Activated CD4-positive, CD25-positive, alpha-beta regulatory T cell treated with anti-CD3 and anti-CD28 coated beads, Interleukin-2, amount 50 U/mL, for 16 hours (primary cell): ENCODE results near the gene DACT1.
"Not testable (repeated sequence)": the region's sequence is repeated elsewhere in the genome, so short reads cannot be mapped to it uniquely, and the experiment has no call there.

Experiments
- DNase-seq: peaks from one replicate; pipeline ENCODE4 v3.0.0-alpha.2; 2020; ENCODE audit warnings: low read depth, low spot score

Gene DACT1, protein sequence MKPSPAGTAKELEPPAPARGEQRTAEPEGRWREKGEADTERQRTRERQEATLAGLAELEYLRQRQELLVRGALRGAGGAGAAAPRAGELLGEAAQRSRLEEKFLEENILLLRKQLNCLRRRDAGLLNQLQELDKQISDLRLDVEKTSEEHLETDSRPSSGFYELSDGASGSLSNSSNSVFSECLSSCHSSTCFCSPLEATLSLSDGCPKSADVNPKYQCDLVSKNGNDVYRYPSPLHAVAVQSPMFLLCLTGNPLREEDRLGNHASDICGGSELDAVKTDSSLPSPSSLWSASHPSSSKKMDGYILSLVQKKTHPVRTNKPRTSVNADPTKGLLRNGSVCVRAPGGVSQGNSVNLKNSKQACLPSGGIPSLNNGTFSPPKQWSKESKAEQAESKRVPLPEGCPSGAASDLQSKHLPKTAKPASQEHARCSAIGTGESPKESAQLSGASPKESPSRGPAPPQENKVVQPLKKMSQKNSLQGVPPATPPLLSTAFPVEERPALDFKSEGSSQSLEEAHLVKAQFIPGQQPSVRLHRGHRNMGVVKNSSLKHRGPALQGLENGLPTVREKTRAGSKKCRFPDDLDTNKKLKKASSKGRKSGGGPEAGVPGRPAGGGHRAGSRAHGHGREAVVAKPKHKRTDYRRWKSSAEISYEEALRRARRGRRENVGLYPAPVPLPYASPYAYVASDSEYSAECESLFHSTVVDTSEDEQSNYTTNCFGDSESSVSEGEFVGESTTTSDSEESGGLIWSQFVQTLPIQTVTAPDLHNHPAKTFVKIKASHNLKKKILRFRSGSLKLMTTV

DNA sequence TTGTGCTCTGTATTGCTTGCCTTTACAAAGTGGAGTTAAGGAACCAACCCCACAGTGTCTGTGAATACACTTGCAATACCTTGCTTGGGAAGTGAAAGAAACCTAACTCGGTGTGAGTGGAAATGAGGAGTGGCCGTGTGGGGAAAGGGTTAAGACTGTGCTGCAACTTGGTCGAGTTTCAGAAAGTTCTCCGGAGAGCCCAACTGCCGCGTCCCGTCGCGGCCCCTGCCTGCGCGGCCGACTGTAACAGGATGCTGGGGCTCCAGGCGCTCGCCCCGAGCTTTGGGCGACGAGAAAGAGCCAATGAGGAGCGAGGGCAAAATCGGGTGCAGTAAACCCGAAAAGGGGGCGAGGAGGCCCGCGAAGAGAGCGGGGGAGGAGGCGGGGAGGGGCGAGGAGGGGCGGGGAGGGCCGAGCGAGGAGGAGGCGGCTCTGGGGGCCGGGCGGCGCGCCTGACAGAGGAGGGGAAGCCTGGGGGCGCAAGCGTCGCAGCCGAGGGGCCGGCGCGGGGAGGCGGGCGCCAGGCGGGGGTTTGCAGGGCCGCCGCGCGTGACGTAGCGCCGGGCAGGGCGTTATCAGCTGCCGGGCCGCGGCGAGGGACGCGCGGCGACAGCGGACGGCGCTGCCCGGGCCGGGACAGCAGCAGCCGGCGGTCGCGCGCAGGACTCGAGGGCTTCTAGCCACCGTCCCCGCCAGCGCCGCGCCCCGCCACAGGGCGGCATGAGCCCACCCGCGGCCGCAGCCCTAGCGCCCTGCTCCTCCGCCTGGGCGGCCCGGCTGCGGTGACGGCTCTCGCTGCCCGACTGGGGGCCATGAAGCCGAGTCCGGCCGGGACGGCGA, at the start of gene DACT1:
TSS of gene DACT1 (plus strand) at position 572 of the 840 bp plus-strand sequence. CDS start at position 813, 241 bp downstream.
- DNase-seq: peak; percentile 9

DNA sequence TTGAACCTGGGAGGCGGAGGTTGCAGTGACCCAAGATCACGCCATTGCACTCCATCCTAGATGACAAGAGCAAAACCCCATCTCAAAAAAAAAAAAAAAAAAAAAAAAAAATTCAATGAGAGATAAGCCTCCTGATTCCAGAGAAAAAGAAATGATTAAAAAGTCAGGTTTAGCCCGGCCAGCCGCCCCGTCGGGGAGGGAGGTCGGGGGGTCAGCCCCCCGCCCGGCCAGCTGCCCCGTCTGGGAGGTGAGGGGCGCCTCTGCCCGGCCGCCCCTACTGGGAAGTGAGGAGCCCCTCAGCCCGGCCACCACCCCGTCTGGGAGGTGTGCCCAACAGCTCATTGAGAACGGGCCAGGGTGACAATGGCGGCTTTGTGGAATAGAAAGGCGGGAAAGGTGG, 49.4 kb upstream of the DACT1 start:
- DNase-seq: not testable (repeated sequence)

DNA sequence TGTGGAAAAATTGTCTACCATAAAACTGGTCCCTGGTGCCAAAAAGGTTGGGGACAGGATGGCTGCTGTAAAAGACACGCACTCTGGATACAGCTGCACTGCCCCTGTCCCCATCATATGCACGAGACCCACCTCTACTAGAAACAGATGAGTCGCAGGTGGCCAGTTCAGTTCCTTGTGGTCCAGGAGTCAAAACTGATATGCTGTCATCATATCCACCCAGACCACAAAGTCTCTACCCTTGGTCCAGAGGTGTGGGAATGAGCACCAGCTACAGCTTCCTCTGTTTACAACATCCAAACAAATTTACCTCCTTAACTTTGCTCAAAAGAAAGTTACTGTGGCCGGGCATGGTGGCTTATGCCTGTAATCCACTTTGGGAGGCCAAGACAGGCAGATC, 43.8 kb upstream of the DACT1 start:
- DNase-seq: no peak

DNA sequence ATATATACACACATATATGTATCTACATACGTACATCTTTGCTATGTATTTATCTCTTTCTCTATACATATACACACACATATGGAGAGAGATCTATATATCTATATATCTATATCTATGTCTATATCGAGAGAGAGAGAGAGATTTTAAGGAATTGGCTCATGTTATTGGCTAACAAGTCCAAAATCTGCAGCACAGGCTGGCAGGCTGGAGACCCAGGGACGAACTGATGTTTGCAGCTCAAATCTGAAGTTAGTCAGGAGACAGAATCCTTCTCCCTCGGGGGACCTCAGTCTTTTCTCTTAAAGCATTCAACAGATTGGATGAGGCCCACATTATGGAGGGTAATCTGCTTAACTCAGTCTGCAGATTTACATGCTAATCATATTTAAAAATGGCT, 40.7 kb upstream of the DACT1 start:
- DNase-seq: no peak

DNA sequence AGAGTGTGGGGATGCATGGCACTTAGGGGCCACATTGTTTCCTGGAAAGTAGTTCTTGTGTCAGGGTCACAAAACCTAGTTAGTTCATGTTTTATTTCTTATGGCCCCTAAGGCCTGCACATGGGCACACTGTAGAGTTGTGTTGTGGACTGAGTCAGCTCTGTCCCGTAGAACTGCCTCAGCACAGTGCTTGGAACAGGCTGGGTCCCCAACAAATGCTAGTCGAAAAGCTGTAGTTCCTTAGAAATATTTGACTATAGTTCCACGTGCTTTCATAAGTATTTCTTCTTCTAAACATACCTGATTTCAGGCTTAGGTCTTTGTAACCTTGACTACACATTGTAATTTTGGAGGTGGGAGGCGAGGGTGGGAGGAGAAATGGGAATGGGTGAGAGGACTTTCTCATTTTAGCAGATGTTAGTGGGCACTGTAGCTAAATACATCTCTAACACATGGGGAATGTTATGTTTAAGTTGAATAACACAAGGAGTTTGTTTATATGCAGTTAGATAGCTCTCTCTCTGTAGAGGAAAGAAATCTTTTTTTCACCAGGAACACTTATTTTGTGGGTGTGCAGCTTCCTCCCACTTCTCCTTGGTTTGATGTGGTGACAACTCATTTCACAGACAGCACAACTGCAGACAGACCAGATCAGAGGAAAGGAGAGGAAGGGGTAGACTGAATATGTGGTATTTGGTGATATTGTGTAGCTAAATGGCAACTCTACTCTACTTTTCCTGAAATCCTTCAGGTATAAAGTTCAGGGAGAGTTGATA, 39.5 kb upstream of the DACT1 start:
- DNase-seq: no peak

DNA sequence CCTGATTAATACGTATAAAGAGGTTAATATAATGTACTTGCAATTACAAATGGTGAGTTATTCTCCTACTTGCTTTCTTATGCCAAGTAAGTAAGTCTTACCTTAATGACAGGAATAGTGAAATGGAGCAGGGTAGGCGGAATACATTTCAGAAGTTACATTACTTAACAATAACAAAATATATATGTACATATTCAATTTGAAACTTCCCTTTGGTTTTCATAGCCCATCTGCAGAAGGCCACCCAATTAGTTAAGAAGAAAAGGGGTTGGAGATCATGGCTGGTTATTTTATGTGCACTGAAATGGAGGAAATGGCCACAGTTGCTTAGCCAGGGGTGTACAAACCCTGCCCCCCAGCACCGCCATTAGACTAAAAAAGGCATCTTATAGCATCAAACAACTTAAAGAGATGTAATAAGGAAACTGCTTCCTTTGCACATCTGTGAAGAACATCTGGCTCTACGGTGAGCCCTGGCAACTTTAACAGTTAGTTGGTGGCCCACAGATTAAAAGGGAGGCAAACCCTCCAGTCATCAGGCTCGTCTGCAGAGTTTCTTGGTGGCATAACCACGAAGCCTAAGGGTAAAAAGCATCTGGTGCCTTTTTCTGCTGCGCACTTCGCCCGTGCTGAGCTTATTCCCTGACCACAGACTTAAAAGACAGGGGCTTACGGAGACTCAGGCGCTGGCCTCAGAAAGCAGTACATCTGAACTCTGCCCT, 38.8 kb upstream of the DACT1 start:
- DNase-seq: no peak

DNA sequence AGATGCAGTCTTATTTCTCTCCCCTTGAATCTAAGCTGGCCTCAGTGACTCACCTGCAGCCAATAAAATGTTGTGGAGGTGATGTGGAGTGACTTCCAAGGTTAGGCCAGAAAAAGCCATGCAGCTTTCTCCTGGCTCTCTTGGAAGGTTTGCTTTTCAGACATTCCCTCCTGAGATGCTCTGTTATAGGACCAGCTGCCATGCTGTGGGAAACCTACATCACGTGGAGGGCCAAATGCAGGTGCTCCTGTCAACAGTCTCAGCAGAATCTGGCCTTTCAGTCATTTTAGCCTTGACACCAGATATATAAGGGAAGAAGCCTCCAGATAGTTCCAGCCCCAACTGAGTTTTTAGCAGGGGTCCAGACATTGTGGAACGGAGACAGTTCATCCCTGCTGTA, 38.1 kb upstream of the DACT1 start:
- DNase-seq: no peak

DNA sequence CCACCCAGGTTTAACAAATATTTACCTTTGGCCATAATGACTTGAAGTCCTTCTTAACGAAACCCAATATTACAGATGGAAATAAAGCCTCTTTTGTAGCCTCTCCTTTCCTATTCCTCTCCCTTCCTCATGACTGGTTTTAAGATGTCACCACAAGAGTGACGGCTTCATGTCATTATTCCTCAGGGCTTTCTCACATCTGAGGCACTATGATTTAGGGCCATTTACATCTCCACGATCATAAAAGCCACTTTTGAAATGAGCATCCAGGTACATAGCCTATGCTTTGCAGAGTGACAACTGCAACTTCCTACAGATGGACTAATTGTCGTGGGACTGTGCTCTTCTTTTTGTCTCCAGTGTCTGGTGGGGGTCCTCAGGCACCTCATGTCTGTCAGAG, 32.3 kb upstream of the DACT1 start:
- no peak for DNase-seq

DNA sequence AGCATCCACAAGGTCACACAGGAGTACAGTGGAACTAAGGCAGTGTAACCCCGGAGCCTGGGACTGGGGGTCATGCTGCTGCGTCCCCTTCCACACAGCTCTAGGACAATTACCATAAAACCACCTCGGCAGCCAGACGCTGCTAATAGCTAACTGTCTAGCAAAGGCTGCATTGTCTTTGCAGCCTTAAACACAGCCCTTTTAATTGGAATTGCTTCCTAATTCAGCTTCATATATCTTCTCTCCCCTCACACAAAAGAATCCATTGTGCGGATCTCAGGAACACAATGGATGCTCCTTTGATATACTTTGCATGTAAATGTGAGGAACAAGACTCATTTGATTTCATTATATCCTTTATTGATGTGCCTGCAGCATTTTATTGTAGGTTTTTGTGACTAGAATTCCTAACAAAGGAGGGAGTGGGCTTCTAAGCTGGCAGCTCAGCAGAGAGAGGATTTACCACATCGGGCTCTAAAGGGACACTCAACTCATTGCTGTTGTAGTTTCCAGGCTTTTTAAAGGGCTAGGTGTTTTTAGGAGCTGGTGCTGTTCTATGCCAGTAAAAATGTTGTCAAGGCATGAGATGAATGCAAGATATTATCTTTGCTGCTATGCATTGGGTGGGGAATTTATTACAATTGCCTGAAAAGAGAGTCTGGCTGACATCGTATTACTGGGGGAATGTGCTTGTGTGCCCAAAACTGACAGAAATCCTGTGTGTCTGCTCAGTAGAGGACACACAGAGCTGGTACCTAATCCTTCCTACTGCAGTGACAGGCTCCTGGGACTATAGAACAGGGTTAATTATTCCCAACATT, 30.4 kb upstream of the DACT1 start:
- DNase-seq: no peak

DNA sequence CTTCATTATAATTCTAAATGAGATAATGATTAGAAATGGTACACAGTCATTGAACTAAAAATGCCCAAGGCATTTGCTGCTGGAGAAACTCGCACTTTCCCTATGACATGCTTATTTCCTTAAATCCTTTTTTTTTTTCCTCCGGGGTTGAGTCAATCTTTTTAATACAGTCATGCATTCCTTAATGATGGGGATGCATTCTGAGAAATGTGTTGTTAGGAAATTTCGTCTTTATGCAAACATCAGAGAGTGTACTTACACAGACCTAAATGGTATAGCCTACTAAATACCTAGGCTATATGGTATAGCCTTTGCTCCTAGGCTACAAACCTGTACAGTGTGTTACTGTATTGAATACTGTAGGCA, 29.8 kb upstream of the DACT1 start:
- DNase-seq: no peak

DNA sequence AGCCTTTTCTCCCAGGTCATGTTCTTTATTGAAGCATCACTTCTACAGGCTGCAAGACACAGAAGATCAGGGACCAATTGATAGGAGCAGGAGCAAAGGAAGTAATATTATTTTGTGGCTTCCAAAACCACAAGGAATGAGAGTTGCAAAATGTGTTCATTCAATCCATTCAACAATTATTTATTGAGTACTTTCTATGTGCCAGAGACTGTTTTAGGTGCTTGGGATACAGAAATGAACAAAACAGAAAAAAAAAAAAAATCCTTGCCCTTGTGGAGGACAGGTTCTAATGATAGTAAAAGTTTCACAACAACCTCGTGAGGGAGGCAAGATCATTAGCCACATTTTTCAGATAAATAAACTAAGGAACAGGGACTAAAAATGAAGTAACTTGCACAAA, 20.1 kb upstream of the DACT1 start:
- no peak for DNase-seq

DNA sequence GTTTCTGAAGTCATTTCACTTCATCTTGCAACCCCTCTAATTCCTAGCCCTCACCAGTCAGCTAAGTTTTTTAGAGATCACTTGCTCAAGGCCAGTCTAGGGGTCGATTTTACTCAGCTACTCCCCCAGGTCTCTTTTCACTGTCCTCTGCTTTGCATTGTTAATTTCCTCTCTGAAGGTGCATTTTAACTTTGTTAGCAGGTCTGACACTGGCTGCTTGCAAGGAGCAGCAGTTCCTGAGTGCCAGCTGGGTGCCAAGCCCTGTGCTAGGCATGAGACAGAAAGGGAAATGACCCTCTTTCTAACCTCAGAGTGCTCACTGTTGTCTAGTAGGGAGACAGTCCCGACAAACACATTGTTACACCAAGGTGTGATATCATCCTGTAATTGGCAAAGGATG, 17.8 kb upstream of the DACT1 start:
- no peak for DNase-seq

DNA sequence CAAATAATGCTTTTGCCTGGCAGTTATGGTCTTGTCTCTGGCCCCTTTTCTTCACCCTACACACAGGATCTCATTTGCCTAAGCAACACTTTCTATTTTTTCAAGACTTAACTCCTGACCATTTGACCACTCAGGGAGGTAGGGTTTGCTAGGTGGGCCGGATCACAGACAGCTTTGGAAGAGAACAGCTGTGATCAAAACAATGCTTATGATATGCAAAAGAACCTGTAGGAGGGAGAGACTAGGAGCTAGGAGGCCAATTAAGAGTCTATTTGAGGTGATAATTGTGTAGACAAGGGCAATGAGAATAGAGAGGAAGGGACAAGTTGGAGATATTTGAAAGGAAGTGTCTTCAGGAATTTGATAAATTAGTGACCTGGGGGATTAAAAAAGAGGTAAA, 12.3 kb upstream of the DACT1 start:
- DNase-seq: no peak

DNA sequence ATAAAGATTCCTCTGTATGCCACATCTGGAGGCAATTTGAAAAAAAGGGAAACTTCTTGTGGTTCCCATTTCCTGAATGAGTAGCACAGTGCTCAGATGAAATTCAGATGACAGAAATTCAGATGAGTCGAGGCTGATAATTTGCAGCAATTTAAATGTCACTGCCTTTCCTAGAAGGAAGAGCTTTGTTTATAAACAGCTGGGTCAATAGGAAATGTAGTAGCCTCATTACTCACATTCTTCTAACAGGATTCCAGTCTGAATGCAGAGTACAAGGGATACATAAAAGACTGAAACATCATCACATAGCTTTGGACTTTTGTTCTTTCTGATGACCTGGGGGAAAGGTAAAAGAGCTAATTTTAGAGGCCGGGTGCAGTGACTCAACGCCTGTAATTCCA, 11.3 kb upstream of the DACT1 start:
- DNase-seq: no peak

DNA sequence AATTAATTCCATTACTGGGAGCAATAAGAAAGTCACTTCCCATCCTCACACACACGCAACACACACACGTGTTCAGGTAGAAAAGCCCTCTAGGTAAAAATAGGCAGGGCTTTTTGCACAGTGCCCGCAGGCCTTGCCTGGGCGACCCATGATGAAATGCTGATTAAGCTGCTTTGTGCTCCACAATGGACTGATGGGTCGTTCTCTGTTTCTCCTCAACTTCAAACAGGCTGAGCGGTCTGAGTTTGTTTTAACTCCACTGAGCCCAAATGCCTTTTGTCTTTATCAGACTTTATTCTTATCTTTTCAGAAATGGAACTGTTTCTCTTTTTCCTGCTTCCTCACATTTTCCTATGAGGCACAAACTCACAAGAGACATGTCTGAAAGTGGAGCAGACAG, 9.4 kb upstream of the DACT1 start:
- DNase-seq: no peak

DNA sequence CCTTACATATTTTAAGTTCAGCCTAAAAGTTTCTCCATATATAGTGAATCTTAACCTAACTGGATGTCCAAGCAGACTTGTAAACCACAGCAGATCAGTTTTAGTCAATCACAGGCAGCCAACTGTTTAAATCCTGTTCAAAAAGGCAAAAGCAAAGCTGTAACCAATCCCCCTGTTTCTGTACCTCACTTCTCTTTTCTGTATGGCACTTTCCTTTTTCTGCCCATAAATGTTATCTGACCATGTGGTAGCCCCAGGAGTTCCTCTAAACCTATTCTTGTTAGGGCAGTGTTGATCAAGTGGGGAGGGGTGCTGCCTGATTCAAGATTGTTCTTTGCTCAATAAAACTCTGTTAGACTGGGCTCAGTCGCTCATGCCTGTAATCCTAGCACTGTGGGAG, 8.5 kb upstream of the DACT1 start:
- DNase-seq: no peak

DNA sequence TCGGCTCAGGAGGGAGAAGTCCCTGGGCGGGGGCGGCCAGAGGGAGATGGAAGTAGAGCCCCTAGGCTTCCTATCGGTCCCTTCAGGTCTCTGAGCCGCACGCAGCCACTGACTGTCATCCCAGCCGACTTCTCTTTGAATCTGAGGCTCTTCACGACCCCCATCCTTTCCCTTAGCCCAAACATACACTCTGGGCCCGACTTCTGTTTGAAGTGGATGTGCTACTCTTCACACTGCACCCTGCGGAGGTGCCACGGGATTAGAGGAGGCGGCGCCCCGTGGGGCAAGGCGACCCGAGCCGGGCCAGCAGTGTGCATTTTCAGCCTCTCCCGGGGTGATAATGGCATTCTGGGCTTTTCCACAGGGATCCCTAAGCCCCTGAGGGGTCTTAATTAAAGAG, 6.0 kb upstream of the DACT1 start:
- no peak for DNase-seq

DNA sequence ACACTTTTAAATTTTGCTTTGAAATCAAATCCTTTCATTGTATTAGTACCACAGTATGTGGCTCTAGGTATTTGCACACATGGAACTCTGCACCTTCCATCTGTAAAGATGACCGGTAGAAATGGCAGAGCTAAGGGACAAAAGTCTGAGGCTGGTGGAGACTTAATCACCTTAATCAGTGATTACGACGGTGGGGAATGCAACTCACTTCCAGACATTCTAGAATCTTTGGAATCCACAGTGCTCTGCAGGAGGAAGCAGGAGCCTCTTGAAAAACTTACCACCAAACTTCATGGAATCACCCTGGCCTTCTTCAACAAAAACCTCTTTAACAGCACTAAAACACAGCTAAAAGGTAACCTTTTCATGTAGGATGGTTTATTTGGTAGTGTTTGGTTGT, 3.9 kb upstream of the DACT1 start:
- no peak for DNase-seq

DNA sequence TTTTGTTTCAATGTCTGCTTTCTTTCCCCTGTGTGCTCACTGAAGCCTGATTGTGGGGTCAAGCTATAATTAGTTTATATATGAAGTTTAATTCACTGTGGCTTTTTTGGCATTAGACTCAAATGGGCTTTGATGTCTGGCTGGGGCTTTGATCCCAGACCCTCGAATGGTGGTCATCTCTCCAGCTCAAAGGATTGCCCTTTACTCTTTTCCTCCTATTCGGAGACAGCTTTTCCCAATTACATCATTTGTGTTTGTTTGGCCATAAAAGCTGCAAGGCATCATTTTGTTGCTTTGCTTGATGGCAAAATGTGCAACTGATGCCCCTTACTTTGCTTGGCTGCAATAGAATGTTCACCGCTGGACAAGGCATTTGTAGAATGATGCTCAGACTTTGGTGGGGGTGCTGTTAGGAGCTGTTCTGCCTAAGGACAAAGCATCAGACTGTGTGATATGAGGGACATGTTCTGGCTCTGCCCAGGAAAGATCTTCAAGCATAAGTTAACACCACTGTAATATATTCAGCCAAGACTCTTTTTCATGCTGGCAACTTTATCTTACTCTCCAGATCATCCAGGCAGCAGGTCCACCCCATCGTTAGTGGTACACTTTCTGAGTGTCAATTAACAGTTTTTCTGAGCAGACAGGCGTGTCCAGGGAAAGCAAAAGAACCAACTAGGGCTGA, 3.2 kb upstream of the DACT1 start:
- no peak for DNase-seq
